CD4-positive, alpha-beta T cell treated with Interleukin-10 for 1 hour (primary cell): ENCODE data around the gene KLHL7.

Experiments used
- DNase-seq: peaks from one replicate; pipeline ENCODE4 v3.0.0-alpha.2; 2020

The KLHL7 gene, protein sequence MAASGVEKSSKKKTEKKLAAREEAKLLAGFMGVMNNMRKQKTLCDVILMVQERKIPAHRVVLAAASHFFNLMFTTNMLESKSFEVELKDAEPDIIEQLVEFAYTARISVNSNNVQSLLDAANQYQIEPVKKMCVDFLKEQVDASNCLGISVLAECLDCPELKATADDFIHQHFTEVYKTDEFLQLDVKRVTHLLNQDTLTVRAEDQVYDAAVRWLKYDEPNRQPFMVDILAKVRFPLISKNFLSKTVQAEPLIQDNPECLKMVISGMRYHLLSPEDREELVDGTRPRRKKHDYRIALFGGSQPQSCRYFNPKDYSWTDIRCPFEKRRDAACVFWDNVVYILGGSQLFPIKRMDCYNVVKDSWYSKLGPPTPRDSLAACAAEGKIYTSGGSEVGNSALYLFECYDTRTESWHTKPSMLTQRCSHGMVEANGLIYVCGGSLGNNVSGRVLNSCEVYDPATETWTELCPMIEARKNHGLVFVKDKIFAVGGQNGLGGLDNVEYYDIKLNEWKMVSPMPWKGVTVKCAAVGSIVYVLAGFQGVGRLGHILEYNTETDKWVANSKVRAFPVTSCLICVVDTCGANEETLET

DNA sequence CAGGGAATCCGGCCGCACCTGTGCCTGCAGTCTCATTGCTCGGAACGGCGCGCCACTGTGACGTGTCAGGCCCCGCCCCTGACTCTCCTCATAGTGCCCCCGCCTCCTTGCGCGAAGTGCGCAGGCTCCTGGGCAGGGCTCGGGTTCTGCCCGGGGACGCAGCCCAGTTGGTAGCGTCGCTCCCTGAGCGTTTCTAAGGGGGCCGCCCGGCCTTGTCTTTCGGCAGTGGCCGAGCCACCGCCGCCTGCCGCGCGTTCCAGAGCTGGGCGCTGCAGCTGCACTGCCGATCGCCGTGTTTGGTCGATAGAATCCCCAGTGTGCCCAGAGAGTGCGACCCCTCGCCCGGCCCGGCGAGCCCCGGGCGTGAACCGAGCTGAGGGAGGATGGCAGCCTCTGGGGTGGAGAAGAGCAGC lies at the start of gene KLHL7:
Gene KLHL7, plus strand, starts transcription at position 142 of the 413 bp plus-strand sequence. Its CDS starts 242 bp downstream, at position 384.
- DNase-seq = peak; percentile 95

DNA sequence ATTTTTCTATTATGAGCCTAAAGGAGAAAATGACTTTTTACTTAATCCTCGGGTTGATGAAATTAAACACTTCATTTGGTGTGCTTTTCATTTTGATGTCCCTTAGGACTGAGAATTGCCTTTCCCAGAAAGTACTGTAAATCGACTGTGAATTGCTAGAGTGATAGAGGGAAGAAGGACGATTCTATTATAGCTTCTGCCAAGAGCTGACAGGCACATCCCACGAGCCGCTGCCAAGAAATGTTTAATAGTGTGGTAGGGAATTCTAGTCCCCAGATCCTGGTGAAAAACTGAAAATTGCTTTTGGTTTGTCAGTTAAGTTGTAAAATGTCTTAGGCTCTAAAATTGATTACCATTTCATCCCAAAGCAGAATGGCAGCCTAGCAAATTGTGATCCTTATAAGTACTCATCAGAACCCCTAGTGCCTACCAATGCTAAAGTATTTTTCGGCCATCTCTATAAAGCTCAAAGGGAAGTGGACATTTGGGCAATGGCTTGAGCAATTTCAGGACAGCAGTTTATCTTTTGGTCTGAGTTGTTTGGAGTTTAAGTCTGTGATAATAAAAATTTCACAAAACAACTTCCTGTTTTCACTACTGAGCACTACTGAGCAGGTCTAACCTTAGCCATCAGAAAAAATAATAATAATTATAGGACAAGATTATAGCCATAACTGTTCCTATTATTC lies 47.0 kb upstream of the KLHL7 start:
- DNase-seq = no peak

DNA sequence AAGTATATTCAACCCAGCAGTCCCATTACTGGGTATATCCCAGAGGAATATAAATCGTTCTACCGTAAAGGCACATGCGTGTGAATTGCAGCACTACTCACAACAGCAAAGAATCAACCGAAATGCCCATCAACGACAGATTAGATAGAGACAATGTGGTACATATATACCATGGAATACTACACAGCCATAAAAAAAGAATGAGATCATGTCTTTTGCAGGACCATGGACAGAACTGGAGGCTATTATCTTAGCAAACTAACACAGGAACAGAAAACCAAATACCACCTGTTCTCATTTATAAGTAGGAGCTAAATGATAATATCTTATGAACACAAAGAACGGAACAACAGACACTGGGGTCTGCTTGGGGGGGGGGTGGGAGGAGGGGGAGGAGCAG lies 44.3 kb upstream of the KLHL7 start:
- DNase-seq = no peak

DNA sequence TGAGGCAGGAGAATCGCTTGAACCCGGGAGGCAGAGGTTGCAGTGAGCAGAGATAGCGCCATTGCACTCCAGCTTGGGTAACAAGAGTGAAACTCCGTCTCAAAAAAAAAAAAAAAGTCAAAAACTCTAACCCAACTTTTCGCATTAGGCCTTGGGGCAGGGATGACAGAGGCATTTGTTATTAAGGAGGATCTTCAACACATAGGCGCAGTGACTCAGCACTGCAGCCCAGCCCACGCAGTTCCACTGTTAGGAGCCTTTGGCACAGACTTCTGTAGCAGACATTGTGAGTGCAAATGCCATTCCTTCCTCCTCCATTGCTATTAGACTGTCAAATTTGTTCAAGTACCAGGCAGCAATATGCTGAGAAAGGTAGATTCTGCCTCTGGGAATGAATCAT lies 43.1 kb upstream of the KLHL7 start:
- DNase-seq = no peak

DNA sequence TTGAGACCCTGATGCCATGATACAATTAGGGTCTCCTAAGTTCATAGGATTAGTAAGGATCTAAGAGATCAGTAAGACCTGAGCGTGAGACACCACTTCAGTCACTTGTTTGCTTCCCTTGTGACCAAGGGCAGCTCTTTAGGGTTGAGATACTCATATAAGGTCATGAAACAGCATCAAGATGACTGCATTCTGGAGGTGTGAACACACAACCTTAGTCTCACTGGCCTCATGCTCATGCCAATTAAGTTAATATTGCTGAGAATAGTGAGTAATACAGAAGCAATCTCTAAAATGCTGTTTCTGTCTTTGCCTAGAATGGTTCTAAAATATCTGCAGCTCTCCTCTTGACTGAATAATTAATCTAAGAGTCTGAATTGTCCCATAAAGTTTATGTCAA lies 39.6 kb upstream of the KLHL7 start:
- DNase-seq = no peak

DNA sequence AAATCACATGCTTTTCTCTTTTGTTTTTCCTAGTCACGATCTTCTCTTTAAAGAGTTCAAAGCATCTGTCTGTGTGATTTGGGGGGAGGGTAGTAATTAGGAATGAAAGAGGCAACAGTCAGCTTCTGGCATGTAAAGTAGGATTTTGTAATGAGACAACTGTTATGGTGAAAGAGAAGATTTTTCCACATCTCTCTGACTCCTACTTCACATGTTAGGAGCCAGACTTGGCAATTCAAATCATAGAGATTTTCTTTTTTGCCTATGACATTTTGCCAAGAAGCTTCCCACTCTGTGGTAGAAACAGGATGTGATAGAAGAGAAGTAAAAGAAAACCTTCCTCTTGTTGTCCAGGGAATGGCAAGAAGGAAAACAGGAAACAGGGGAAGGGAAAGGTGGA lies 38.3 kb upstream of the KLHL7 start:
- no peak for DNase-seq

DNA sequence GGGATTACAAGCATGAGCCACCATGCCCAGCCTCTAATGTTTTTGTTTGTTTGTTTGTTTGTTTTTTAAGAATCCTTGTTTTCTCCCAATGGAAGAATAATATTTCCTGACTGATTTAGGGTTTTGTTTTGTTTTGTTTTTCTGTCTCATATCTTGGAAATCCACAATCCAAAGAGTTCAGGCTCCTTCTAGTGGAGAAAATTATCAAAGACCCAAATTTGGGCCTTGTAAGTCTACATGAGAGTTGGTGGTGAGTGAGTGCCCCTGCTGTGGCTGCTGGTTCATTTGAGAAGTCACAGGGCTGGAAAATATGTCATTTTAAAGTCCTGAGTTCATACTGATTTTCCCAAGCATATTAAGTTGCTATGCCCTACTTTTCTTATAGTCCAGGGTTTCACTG lies 33.5 kb upstream of the KLHL7 start:
- DNase-seq = no peak

DNA sequence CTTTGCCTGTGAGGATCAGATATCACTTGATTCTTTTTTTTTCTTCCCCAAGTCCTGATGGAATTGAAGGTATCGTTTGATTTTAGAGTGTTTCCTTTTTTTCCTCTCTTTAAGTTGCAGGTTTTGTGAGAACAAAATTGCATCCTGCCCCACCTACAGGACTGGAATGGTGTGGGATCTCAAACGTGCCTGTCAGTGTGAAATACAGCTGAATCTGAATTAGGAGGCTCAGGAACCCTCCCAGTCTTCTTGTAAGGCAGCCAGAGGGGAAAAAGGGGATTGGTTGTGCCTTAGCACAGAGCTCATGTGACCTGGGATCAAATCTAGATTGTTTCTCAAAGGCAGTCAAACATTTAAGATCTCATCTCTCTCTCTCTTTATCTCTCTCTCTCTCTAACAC lies 32.7 kb upstream of the KLHL7 start:
- DNase-seq = no peak

DNA sequence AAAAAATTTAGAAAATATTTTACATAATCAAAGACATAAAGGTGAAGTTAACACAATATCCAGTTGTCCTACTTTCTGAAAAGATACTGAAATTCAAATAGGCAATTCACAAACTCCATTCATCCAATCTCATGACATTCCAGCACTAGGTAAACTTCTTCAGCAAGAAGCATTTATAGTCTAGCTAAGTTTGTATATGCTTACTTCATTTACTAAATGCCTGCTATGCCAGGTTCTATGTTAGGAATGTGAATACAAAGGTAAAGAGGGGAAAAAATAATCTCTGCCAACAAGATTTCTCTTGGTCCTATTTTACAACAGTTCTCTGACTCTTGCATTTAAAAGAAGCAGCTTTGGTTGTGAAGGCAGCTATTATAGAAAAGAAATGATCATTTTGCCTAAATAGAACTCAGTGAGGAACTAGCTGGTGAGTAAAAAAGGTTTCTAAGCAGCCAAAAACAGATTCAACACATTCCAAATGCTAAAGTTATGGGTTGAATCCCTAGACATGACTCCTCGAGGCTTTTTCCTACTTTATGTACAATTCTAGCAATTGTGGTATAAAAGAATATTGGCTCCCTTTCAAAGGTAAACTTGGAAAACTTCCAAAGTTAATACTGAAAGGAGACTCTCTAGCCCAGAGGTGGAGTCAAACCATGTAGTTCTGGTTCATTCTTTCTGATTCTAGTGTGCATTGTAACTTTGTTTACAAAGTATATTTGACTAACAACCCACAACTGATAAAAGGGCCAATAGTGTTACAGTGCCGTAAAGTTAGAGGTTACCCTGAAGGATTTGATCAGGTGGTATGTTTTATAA lies 30.9 kb upstream of the KLHL7 start:
- DNase-seq = no peak

DNA sequence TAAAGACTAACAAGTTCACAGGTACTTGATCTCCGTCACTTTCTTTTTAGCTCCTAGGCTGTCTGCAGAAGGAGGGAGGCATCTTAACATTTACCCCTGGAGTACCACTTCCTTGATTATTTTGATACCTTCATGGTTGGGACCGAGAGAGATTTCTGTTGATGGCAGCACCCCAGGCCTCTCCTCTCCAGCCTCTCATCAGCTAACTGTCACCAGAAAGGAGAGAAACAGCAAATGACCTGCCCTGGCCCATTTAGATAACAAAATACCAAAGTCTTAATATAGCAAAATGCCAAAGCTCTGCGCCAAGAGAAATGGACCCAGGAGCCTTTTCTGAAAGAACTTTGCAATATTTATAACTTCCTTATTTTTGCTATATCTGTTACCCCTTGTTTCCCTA lies 30.0 kb upstream of the KLHL7 start:
- DNase-seq = no peak

DNA sequence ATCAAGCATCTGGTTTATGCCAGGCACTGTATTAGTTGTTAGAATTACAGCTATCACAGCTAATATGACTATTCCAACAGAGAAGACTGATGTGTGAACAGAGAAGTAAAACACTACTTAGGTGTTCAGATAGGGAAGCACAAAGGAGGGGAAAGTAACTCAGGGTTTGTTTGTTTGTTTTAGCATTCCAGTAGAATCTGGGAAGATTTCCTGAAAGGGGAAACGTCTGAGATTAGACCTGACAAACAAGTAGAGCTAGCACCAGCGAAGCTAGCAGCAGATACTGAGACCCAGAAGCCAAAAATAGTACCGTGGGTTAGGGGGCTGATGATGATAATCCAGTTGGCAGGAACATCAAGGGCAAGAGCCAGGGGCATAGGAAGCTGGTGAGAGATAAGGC lies 28.8 kb upstream of the KLHL7 start:
- no peak for DNase-seq

DNA sequence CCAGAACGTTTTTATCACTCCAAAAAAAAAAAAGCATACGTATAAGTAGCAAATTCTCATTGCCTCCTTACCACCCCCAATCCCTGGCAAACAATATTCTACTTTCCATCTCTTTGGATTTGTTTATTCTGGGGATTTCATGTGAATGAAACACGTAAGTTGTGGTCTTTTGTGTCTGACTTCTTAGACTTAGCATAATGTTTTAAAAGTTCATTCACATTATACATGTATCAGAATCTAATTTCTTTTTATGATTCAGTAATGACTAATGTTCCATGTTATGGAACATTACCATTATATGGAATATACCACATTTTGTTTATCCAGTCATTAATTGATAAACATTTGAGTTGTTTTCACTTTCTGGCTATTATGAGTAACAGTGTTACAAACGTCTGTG lies 12.5 kb upstream of the KLHL7 start:
- no peak for DNase-seq

DNA sequence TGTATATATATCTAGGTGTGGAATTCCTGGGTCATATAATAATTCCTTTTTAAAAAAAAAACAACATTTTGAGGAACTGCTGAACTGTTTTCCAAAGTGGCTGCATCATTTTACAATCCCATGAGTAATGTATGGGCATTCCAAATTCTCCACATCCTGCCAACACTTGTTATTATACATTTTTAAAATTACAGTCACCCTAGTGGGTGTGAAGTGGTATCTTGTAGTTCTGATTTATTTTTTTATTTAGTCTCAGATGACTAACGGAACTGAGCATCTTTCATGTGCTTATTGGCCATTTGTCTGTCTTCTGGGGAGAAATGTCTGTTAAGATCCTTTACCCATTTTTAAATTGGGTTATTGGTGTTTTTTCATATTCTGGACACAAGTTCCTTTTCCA lies 12.0 kb upstream of the KLHL7 start:
- DNase-seq = no peak

DNA sequence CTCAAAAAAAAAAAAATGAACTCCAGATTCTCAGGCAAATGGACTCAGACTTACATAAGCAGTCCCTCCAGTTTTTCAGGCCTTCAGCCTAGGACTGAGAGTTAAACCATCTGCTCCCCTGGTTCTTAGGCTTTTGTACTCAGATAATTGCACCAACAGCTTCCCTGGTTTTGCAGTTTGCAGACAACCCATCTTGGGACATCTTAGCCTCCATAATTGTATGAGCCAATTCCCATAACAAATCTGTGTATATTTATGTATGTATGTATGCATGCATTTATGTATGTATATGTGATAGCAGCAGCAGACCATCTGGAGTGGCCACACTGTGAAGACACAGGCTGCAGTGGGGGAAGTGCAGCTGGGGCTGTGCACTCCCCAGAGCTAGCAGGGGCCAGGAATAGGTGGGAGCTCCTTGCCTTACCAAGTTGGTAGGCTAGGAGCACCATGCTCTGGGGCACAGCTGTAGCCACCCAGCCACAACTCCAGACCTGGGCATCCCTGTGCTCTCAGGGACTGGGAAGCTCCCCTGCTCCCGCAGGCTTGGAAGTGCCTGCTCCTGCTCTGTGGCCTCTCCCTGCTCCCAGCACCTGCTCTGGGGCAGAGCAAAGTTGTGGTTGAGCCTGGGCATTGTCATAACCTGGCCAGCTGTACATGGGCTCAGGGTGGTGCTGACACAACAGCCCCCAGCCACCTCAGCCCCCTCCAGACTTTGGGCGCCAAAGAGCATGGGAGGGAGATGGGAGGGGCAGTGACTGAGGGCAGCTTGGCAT lies 8.9 kb upstream of the KLHL7 start:
- no peak for DNase-seq

DNA sequence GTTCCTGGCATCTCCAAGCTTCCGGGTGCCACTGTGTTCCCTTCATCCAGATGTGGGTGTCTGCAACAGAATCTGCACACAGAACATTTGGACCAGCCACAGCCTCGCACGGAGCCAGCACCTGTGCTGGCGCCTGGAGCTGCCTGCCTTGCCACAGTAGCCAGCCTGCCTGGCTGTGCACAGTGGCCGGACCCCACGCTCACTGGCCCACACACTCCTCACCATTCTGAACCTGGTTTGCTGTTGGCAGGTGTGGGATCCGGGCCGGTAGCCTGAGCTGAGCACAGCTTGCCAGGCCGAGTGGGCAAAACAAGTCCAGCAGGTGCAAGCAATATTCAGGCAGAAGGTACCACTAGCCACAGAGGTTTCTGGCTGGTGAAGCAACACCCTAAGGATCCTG lies 7.6 kb upstream of the KLHL7 start:
- no peak for DNase-seq

DNA sequence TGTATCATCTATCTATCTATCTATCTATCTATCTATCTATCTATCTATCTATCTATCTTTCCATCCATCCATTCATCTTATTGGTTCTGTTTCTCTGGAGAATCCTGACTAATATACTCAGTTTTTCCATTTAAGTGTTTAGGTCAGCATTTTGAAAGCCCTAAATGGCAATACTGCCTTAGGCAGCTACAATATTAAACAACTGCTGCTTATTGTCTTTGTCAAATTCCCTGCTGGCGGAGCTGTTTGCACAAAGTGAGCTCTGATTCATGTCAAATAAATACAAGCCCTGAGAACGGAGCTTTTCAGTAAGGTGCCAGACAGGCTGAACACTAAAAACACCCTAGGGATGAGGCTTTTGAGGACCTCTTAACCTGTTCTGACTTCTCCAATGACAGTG lies 7.1 kb upstream of the KLHL7 start:
- no peak for DNase-seq

DNA sequence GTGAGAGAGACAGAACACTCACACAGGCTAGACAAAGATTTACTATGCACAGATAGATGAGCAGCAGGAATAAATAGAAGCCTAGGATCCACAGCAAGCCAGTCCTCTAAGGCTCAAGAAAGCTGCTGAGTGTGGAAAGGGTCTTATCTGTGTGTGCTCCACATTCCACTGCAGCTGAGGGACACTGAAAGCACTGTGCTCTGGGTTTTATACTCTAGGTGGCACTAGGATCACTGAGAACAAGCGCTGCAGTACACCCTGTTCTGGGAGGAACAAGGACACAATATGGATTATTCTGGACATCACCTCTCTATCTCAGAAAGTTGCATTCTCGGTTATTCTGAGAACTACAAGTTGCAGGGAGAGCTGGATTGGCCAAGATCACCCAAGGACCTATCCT lies 4.9 kb upstream of the KLHL7 start:
- DNase-seq = no peak

DNA sequence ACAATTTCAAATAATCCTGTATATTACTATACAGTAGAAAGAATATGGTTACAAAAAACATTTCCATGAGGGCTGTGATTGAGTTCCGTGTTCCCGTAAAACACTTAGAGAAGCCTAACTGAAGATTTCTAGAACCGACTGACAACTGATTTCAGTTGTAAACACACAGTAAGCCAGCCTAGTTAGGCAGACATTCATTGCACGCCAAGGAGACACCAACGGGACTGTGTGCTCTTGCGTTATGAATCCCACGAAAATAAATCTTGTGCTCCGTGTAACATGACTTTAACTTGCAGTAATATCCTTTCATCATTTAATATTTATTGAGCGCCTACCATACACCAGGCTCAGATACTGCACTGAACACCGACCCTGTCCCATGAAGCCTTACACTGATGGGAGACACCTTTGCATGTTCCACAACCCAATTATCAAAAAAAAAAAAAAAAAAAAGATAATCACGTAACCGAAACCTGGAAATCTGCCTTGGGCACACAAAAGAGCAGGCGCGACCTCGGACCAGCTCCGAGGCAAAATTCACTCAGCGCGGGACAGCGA lies 420 bp upstream of the KLHL7 start:
- no peak for DNase-seq

DNA sequence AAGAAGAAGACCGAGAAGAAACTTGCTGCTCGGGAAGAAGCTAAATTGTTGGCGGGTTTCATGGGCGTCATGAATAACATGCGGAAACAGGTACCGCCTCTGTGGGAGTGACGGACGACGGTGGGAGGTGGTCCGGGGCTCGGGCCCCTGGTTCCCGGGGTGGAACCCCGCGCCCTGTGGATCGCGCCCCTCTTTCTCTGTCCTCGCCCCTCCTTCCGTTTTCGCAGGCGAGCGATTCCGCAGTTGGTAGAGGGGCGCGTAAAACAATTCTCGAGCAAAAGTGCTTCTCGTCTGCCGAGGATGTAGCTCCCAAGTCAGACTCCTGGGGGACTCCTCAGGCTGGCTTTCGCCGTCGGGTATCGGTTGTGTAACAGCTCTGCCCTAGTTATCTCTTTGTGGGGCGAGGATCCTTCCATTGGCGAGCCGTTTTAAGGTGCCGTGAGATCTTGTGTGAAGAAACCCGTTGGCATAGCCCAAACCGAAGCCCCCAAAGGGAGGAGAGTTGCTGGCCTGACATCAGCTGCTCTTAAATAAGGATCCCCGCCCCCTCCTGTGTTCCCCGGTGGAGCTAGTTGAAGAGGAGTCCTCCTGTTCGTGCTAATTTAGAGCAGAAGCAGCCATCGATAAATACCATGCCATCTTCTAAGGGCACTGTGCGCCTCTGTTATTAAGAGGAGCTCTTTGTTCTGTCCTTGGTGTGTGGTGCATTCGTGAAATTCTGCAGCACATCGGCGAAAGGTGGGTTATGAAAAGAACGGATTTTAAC lies 655 bp downstream of the KLHL7 start:
- DNase-seq = peak; percentile 51

DNA sequence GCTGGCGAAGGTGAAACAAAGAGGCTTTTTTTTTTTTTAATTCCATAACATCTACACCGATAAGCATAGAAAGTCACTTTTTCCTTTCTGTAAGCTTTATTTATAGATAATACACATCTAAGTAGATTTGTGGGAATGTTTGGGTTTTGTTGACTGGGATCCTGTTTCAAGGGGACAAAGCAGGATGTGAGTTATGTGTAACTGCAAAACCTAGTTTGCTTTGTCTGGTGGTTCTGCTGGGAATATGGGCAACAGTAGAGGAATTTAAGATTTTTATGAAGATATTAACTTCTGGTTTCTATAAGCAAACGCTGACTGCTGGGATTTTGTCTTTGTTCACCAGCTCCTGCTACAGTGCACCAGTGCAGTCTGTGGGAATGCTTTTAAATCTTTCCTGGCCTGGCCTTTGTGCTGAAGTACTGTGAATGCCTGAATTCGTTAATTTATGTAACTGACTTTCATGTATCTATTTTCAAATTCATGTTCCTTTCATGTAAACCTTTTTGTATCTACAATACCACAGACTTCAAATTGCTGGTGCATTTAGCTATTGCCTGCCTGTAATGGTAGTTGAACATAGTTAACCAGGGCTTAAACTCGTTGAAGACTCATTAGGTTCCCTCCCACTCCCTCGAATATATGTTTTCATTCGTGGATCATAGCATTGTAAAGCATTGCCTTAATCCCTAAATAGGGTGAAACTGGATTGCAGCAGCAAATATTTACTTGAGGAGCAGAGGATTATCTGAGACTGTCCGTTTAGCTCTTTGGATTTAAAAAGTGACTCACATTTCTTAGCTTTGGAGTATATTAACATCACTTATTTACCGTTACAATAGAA lies 1.5 kb downstream of the KLHL7 start:
- DNase-seq = no peak
